Body of pancreas (tissue), 4 donors: ENCODE data around the gene AGAP1.

Experiments used
- POLR2A ChIP-seq, 3 donors: fragments of 450-650 bp; IDR thresholded peaks; one replicate each; pipeline ENCODE4 v1.6.1; 2016; ENCODE audit warnings: antibody characterized with exemption in 3 of 3, mild to moderate bottlenecking in 2 of 3
- TF ChIP-seq, protein P1 (sequence below), 7 experiments: fragments of 450-650 bp in 4 of 7; fragments of 200-600 bp in 3 of 7; sonication (generic) in 3 of 7; IDR thresholded peaks; one replicate each; pipeline ENCODE4 v1.5.1; 2016 to 2019; ENCODE audit warnings: antibody characterized with exemption in 7 of 7

GRCh38 chr2:236120141-236120601 lies 626.3 kb downstream of the AGAP1 start:
- TF ChIP-seq, protein P1, sequence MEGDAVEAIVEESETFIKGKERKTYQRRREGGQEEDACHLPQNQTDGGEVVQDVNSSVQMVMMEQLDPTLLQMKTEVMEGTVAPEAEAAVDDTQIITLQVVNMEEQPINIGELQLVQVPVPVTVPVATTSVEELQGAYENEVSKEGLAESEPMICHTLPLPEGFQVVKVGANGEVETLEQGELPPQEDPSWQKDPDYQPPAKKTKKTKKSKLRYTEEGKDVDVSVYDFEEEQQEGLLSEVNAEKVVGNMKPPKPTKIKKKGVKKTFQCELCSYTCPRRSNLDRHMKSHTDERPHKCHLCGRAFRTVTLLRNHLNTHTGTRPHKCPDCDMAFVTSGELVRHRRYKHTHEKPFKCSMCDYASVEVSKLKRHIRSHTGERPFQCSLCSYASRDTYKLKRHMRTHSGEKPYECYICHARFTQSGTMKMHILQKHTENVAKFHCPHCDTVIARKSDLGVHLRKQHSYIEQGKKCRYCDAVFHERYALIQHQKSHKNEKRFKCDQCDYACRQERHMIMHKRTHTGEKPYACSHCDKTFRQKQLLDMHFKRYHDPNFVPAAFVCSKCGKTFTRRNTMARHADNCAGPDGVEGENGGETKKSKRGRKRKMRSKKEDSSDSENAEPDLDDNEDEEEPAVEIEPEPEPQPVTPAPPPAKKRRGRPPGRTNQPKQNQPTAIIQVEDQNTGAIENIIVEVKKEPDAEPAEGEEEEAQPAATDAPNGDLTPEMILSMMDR (IDR thresholded peaks at IDR 0.05): no peak
- TF ChIP-seq POLR2A (IDR thresholded peaks at IDR 0.05): no peak
